HG03439 (cell line): ENCODE measurements around the gene PAM.

Source experiments
- ATAC-seq: cut with Tn5 transposase; IDR thresholded peaks from one replicate; pipeline ENCODE4 v1.9.1; 2021; ENCODE audit warnings: mild to moderate bottlenecking, moderate library complexity; ENCODE audit not compliant: unreplicated experiment

Gene PAM

DNA sequence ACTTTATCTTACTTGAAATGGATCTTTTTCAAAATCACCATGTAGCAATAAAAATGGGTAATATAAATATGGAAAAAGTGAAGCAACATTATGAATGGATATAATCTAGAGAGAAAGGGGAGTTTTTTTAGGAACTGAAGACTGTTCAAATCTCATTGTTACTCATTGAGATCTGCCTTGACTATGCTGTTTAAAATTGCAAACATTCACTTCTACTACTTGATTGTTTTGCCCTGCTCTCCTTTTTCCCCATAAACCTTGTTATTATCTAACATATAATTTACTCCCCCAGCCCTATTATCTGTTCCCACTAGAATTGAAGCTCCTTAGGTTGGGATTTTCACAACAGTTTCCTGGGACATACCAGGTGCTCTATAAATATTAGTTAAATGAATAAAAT is 22.0 kb downstream of the PAM start:
- no peak for ATAC-seq

- peak; percentile 58 for ATAC-seq
These were observed 23.4 kb downstream of the PAM start for GRCh38 chr5:102778478-102778877.

DNA sequence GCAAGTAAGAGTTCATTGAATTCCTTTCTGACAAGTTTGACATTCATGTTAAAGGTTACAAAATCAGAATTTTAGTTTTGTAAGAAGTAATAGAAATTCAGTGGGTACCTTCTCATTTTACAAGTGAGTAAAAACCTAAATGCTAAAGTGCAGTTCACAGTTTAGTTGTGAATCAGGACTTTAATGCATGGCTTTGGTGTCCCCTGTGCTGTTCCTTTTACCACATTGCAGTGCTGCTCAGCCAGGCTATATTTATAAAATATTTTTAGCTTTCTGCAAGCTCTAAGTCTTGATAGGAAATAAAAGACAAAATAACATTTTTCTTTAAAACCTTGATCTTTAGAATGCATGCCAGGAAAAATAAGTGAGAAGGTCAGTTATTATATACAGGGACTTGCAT is 26.3 kb downstream of the PAM start:
- no peak for ATAC-seq

DNA sequence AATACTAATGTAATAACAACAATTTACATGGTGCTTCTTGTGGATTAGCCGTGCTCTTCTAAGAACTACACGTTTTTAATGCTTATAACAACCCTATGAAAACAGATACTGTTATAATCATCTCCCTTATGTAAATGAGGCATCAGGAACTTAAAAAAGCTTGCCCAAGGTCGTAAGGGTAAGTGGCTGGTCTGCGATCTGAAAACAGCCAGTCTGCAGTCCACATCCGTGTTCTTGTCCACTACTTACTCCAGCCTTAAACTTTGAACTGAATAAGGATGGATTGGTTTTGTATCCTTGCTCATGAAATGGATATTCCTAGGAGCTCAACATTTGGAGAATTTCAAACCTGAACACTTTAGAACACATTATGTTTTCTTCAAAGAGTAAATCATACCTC is 26.7 kb downstream of the PAM start:
- no peak for ATAC-seq

DNA sequence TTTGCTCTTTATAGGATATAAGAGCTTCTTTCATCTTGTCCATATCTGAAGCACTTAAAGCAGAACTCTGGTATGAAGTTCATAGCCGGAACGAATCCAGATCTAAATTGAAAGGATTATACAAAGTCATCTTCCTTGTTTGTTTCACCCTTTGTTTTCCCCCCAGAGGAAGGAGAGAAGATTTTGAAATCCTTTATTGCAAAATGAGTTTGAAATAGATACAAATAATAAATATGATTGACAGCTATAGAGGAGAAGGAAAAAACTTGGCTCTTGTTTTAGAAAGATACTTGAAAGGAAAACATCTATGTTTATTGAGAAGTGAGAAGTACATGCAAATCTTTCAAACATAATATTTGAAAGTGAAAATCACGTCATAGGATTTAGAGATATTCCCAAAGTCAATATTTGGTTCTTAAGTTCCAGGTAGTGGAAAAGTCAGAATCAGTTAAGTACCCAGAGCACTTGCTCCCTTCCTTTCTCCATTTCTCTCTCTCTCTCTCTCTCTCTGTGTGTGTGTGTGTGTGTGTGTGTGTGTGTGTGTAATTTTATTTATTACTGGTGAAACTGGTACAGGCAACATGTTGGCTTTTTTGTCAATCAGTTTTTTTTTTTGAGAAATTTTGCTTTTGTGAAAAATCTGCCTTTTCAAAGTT is 27.2 kb downstream of the PAM start:
- ATAC-seq = no peak

GRCh38 chr5:102787134-102787533 is 32.0 kb downstream of the PAM start:
- ATAC-seq = no peak

GRCh38 chr5:102788788-102789187 is 33.7 kb downstream of the PAM start:
- no peak for ATAC-seq

DNA sequence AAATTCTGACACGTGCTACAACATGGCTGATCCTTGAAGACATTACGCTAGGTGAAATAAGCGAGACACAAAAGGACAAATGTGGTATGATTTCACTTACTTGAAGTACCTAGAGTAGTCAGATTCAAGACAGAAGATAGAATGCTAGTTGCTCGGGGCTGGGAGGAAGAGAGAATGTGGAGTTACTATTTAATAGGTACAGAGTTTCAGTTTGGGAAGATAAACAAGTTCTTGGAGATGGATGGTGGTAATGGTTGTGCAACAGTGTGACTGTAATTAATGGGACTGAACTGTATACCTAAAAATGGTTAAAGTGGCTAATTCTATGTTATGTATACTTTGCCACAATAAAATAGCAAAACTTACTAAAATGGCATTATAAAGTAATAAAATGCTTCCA is 34.4 kb downstream of the PAM start:
- no peak for ATAC-seq

DNA sequence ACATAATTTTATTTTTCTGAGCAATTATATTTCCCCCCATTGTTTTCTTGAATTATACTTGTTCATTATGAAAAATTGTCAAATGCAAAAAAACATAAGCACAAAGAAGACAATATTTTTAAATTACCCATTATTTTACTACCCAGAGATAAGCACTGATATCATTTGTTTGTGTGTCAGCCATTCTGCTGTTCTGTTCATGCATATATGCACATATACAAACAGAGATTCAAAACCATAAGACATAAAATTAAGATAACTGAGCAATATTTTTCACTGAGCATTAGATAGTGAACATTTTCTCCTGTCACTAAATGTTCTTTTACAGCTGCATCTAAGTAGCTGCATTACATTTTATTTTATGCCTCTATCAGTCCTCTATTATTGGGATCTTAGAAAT is 35.6 kb downstream of the PAM start:
- no peak for ATAC-seq

GRCh38 chr5:102792705-102793104 is 37.6 kb downstream of the PAM start:
- no peak for ATAC-seq

- no peak for ATAC-seq
These were observed 38.9 kb downstream of the PAM start for GRCh38 chr5:102794047-102794446.

DNA sequence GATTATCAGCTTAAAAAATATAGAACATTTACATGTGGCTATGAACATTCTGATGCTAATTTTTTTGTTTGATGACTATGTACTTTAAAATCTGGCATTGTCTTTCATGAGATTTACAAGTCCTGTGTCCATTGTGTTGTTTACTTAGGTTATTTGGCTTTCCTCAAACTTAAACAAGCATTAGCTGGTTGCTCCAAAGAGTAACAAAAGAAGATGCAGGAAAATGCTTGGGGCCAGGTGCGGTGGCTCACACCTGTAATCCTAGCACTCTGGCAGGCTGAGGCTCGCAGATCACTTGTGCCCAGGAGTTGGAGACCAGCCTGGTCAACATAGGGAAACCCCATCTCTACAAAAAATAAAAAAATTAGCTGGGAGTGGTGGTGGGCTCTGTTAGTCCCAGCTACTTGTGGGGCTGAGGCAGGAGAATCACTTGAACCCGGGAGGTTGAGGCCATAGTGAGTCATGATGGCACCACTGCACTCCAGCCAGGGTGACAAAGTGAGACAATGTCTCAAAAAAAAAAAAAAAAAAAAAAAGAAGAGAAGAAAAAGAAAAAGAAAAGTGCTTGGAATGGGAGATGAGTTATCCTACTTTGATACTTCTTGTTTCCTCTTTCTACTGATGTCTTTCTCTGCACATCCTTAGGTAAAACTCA is 39.7 kb downstream of the PAM start:
- ATAC-seq = no peak

- no peak for ATAC-seq
These were observed 40.4 kb downstream of the PAM start for GRCh38 chr5:102795526-102795925.

- no peak for ATAC-seq
These were observed 40.9 kb downstream of the PAM start for GRCh38 chr5:102796009-102796408.

- ATAC-seq = no peak
These were observed 41.4 kb downstream of the PAM start for GRCh38 chr5:102796498-102796897.

GRCh38 chr5:102797322-102797884 is 42.3 kb downstream of the PAM start:
- ATAC-seq = no peak

DNA sequence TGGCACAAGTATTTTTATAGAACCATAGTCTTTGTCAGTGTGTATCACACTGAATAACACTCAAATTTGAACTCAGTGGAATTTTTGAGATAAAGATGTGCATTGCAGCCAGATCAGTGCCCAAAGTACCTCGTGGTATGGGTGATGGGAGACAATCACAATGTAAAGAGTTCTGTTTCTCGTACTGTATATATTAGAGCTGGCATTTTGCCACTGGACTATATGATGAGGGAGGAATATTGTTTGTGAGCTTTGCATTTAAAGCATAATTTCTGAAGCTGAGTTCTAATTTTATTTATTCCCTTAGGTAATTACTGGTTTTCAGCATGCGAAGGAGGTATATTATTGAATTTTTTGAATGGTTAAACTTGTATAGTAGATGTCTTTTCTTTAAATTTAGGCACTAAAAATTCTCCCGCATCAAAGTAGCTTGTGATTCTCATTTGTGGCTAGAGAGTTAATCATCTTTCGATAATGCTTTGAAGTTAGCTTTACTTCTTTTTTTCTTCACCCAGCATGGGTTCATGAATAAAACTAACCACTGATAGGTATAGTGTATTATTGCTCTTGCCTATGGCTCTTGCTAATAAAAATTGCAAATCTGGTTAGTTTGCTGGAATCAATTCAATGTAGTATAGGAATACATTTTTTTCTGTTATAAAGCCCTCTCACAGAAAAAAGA is 43.1 kb downstream of the PAM start:
- ATAC-seq = no peak

- no peak for ATAC-seq
These were observed 43.9 kb downstream of the PAM start for GRCh38 chr5:102799017-102799416.

- no peak for ATAC-seq
These were observed 45.3 kb downstream of the PAM start for GRCh38 chr5:102800427-102800826.

DNA sequence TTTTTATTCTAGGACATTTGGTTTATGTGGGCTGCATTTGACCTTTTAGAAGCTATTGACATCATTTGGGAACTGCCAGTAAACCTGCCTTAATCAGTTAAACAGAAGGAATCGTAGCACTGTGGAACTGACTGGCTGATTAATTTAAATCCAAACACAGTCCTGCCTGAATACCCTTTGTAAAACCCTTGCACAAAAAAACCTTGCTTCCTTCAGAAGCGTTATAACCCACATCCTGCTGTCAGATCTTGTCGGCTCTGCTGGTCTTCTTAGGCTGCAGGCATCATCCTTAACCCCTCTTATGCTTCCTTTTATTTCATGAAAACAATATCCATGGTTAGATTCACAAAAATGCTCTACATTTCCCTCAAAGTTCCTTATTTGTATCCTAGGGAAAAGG is 46.3 kb downstream of the PAM start:
- no peak for ATAC-seq

DNA sequence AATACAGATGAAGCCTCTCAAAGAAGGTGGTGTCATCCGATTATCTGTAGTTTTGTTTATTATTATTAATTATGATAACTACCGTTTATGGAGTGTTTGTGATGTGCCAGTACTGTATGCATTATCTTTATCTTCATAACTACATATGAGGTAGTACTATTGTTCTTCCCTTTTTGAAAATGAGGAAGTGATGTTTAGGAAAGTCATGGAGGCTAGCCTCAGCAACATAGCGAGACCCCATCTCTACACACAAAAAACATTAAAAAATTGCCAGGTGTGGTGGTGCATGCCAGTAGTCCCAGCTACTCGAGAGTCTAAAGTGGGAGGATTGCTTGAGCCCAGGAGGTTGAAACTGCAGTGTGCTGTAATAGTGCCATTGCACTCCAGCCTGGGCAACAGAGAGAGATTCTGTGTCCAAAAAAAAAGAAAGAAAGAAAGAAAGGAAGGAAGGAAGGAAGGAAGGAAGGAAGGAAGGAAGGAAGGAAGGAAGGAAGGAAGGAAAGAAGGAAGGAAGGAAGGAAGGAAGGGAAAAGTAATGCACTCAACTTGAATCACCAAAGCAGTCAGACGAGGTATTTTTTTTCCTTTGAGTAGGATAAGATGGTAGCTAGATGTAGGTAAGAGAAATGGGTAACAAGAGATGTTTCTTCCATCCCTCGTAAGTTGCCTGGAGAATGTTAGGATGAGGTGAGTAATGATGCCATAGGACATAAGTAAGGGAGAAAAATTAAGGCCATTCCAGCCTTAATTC is 47.8 kb downstream of the PAM start:
- no peak for ATAC-seq
